Parathyroid adenoma (tissue), 2 donors: Measurements from ENCODE around the gene DNAJB1.

ENCODE experiments used
- H2AFZ ChIP-seq: fragments of 300-600 bp; sonication (generic); one replicate; pipeline ENCODE4 v1.7.0; 2017; ENCODE audit warnings: antibody characterized with exemption, mild to moderate bottlenecking
- H3K27ac ChIP-seq: fragments of 300-600 bp; sonication (generic); one replicate; pipeline ENCODE4 v1.7.0; 2017
- H3K27me3 ChIP-seq: fragments of 300-600 bp; sonication (generic); one replicate; pipeline ENCODE4 v1.7.0; 2017; ENCODE audit warnings: low read length; ENCODE audit not compliant: control insufficient read depth, insufficient read depth
- H3K36me3 ChIP-seq: fragments of 300-600 bp; sonication (generic); one replicate; pipeline ENCODE4 v1.7.0; 2017; ENCODE audit warnings: low read length; ENCODE audit not compliant: control insufficient read depth, insufficient read depth
- H3K4me1 ChIP-seq: fragments of 300-600 bp; sonication (generic); one replicate; pipeline ENCODE4 v1.7.0; 2017; ENCODE audit warnings: control low read depth
- H3K4me2 ChIP-seq: fragments of 300-600 bp; sonication (generic); one replicate; pipeline ENCODE4 v1.7.0; 2017; ENCODE audit warnings: low read length
- H3K4me3 ChIP-seq: fragments of 300-600 bp; sonication (generic); one replicate; pipeline ENCODE4 v1.7.0; 2017; ENCODE audit warnings: low read depth, low read length
- H3K79me2 ChIP-seq: fragments of 300-600 bp; sonication (generic); one replicate; pipeline ENCODE4 v1.7.0; 2017; ENCODE audit warnings: control low read depth
- H3K9ac ChIP-seq: fragments of 300-600 bp; sonication (generic); one replicate; pipeline ENCODE4 v1.7.0; 2017; ENCODE audit warnings: mild to moderate bottlenecking
- H3K9me3 ChIP-seq: fragments of 300-600 bp; sonication (generic); one replicate; pipeline ENCODE4 v1.7.0; 2017; ENCODE audit warnings: low read length; ENCODE audit not compliant: control insufficient read depth
- CTCF ChIP-seq: fragments of 300-600 bp; sonication (generic); IDR thresholded peaks from one replicate; pipeline ENCODE4 v1.7.0; 2017; ENCODE audit warnings: antibody characterized with exemption, mild to moderate bottlenecking
- donor health status: primary hyperparathyroidism.

DNAJB1 gene

DNA sequence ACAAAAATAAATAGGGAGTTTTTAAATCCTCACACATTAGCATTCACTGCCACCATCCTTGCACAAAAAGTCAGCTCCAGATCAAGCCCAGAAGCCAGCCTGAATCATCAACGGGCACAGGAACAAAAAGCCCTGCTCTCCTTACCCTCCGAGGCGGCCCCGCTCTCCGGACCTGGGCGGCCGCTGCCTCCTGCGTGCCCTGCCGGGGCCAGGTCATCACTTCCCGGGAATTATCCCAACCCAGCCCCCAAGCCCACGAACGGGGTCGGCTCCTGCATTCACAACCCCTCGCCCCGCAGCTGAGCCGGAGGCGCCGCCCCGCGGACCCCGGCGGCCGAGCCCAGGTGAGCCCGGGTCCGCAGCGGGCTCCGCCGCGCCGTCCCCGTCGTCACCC lies 754 bp downstream of the DNAJB1 start:
- TF ChIP-seq CTCF: no peak
- no peaks in the 10 kb centered on the region for H3K27me3 ChIP-seq
- peaks cover 20% of the 10 kb centered on the region for H3K4me1 ChIP-seq
- peaks cover 14% of the 10 kb centered on the region for H3K79me2 ChIP-seq
- no peaks in the 10 kb centered on the region for H3K36me3 ChIP-seq
- H2AFZ ChIP-seq: peak overlapping the region; percentile 29
- H3K9ac ChIP-seq: peak overlapping the region; percentile 68
- H3K27ac ChIP-seq: peak overlapping the region; percentile 97
- H3K4me3 ChIP-seq: peak overlapping the region; percentile 86
- H3K9me3 ChIP-seq: no peaks in the 10 kb centered on the region
- H3K4me2 ChIP-seq: peak overlapping the region; percentile 86

DNA sequence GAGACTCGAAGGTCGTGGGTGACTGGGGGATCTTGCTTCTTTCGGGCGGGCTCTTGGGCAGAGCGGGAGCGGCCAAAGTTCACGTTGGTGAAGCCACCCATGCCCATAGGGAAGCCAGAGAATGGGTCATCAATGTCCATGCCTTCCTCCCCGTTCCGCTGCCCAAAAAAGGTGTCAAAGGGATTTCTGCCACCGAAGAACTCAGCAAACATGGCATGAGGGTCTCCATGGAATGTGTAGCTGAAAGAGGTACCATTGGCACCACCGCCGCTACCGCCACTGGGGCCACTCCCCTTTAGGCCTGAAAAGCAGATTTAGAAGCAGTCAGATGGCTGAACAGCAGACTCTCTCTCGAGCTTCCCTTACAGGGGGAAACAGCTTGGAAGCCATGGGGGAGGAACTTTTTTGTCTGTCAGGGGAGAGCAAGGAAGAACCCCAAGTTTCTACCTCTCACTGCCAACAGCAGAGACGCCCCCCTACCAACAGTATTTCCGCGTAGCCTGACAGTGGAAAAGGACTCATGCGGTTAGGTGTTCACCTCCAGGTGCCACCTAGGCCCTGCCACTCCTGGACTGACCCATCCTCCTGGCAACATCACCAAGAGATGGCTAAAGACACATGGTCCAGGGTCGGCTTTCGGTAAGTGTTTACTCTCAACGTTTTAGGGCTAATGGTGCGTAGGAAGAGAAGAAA lies 1.3 kb downstream of the DNAJB1 start:
- Histone ChIP-seq H3K4me2 (peak overlapping the region; percentile 86), H3K79me2 (peaks cover 14% of the 10 kb centered on the region), H3K4me3 (peak overlapping the region; percentile 86), H3K4me1 (peaks cover 20% of the 10 kb centered on the region), H3K9me3 (no peaks in the 10 kb centered on the region), H3K9ac (peak overlapping the region; percentile 68), H3K36me3 (no peaks in the 10 kb centered on the region), H3K27ac (peak overlapping the region; percentile 97), H3K27me3 (no peaks in the 10 kb centered on the region), H2AFZ (no peak overlapping the region)
- no peak for TF ChIP-seq CTCF

DNA sequence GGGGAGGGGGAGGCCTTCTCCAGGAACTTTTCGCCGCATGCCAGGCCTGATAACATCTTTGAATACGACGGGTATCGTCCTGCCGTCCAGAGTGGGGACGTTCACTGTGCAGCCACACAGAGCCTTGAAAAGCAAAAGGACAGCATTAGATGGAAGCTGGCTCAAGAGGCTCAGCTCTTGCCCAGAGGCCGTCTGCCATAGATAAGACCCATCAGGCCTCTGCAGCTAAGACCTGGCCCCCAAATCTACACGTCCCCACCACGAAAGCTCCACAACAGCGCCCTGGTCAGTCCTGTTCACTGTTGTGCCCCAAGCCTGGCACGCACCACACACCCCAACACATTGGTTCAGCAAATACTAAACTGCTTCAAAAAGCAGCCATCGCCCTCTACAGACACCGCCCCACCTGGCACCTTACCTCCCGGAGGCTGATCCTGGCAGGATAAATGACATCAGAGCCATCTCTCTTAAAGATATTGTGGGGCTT lies 2.1 kb downstream of the DNAJB1 start:
- peak overlapping the region; percentile 86 for H3K4me2 ChIP-seq

GRCh38 chr19:14515501-14516047 lies 2.6 kb downstream of the DNAJB1 start:
- Histone ChIP-seq H3K4me1 (peaks cover 20% of the 10 kb centered on the region), H2AFZ (no peak overlapping the region), H3K79me2 (peaks cover 14% of the 10 kb centered on the region), H3K36me3 (no peaks in the 10 kb centered on the region), H3K27me3 (no peaks in the 10 kb centered on the region), H3K9me3 (no peaks in the 10 kb centered on the region), H3K4me2 (peak overlapping the region; percentile 86), H3K27ac (peak overlapping the region; percentile 97), H3K4me3 (no peak overlapping the region), H3K9ac (no peak overlapping the region)
- no peak for TF ChIP-seq CTCF

More for the DNA sequence above, 2.1 kb downstream of the DNAJB1 start:
- no peak overlapping the region for H2AFZ ChIP-seq
- H3K36me3 ChIP-seq: no peaks in the 10 kb centered on the region
- H3K4me1 ChIP-seq: peaks cover 20% of the 10 kb centered on the region
- no peaks in the 10 kb centered on the region for H3K27me3 ChIP-seq
- H3K27ac ChIP-seq: peak overlapping the region; percentile 97
- peak overlapping the region; percentile 86 for H3K4me3 ChIP-seq
- peak; percentile 37 for TF ChIP-seq CTCF
- H3K9me3 ChIP-seq: no peaks in the 10 kb centered on the region
- H3K9ac ChIP-seq: no peak overlapping the region
- H3K79me2 ChIP-seq: peaks cover 14% of the 10 kb centered on the region
